ENCODE measurements around the gene TENT4B. TPM values are rescaled to one million over a fixed set of nuclear protein-coding genes. Genes with fewer than 3 reads are reported as not detected.
A peak's percentile ranks its signal among the peaks of the same experiment; 100 is the strongest.

Gene TENT4B
- total RNA-seq, 3 donors from 2014 or later = 10.6 to 20.0 (median 11.5) TPM

- H3K9me3 ChIP-seq = no peaks in the 10 kb centered on the region
- no peak overlapping the region for H3K4me3 ChIP-seq
- DNase-seq (no peak), ATAC-seq (no peak)
- H3K4me1 ChIP-seq (ENCODE audit: low read depth) = peaks cover 43% of the 10 kb centered on the region
- TF ChIP-seq CTCF (IDR thresholded peaks at IDR 0.05) = no peak
- no peaks in the 10 kb centered on the region for H3K36me3 ChIP-seq (ENCODE audit: low read depth)
- intact Hi-C loops (cut with DNase I, micrococcal nuclease) = loop anchor here in 1 of 2 donors (10.0 kb wide), 1 partner anchor 53 kb away; the partner anchor contains the start of gene TENT4B
These were observed 54.5 kb downstream of the TENT4B start for GRCh38 chr16:50207652-50208051.

- H3K4me3 ChIP-seq = no peak overlapping the region
- no peak for TF ChIP-seq CTCF (IDR thresholded peaks at IDR 0.05)
- H3K9me3 ChIP-seq = no peaks in the 10 kb centered on the region
- intact Hi-C loops (cut with DNase I, micrococcal nuclease) = loop anchor here in 1 of 2 donors (10.0 kb wide), 1 partner anchor 54 kb away; the partner anchor contains the start of gene TENT4B
- no peak for DNase-seq
- peak; percentile 60 for ATAC-seq
- peaks cover 36% of the 10 kb centered on the region for H3K4me1 ChIP-seq (ENCODE audit: low read depth)
- H3K36me3 ChIP-seq (ENCODE audit: low read depth) = no peaks in the 10 kb centered on the region
These were observed 55.4 kb downstream of the TENT4B start for GRCh38 chr16:50208460-50208931.

- Histone ChIP-seq H3K36me3 (ENCODE audit: low read depth) (no peaks in the 10 kb centered on the region), H3K4me1 (ENCODE audit: low read depth) (peaks cover 36% of the 10 kb centered on the region), H3K9me3 (no peaks in the 10 kb centered on the region), H3K4me3 (no peak overlapping the region)
- DNase-seq (peak in 2 of 3 donors; percentile 41 to 45), ATAC-seq (peak; percentile 70)
- intact Hi-C loops (cut with DNase I, micrococcal nuclease) = loop anchor here in 1 of 2 donors (10.0 kb wide), 1 partner anchor 55 kb away; the partner anchor contains the start of gene TENT4B
- no peak for TF ChIP-seq CTCF (IDR thresholded peaks at IDR 0.05)
These were observed 56.6 kb downstream of the TENT4B start for GRCh38 chr16:50209546-50210265.

- intact Hi-C loops (cut with DNase I, micrococcal nuclease) = no loop called here
- TF ChIP-seq CTCF (IDR thresholded peaks at IDR 0.05) = peak; percentile 57
- H3K4me1 ChIP-seq (ENCODE audit: low read depth) = peaks cover 33% of the 10 kb centered on the region
- H3K36me3 ChIP-seq (ENCODE audit: low read depth) = no peaks in the 10 kb centered on the region
- H3K9me3 ChIP-seq = no peaks in the 10 kb centered on the region
- DNase-seq (peak; percentile 69 to 82 (median 80)), ATAC-seq (peak; percentile 86)
- H3K4me3 ChIP-seq = no peak overlapping the region
These were observed 57.3 kb downstream of the TENT4B start for GRCh38 chr16:50210266-50211038.

- Histone ChIP-seq H3K4me1 (ENCODE audit: low read depth) (peaks cover 18% of the 10 kb centered on the region), H3K9me3 (no peaks in the 10 kb centered on the region), H3K4me3 (no peak overlapping the region), H3K36me3 (ENCODE audit: low read depth) (no peaks in the 10 kb centered on the region)
- TF ChIP-seq CTCF (IDR thresholded peaks at IDR 0.05) = peak; percentile 56
- intact Hi-C loops (cut with DNase I, micrococcal nuclease) = no loop called here
- ATAC-seq (peak; percentile 49), DNase-seq (peak in 1 of 3 donors; percentile 31)
These were observed 60.9 kb downstream of the TENT4B start for GRCh38 chr16:50213939-50214519.

All from mucosa of descending colon (tissue), 3 donors.